Measurements from ENCODE around the gene ESRRB.

DNA sequence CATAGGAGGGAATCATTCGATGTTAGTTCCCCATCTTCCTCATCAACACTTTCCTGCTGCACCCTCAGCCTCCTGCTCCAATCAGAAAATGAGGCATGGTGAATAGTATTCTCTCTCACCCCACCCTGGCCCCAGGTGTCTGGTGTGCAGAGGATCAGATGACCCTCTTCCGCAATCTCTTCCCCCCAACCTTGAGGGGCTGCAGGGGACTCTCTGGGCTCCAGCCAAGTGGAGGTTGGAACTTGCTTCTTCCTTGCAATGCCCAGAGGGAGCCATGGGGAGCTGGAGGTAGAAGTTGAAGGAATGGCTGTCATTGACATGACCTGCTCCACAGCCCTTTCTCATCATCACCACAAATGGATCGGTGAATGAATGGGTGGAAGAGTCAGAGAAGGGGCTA lies 20.2 kb upstream of the ESRRB start:
- TF ChIP-seq, protein P1, sequence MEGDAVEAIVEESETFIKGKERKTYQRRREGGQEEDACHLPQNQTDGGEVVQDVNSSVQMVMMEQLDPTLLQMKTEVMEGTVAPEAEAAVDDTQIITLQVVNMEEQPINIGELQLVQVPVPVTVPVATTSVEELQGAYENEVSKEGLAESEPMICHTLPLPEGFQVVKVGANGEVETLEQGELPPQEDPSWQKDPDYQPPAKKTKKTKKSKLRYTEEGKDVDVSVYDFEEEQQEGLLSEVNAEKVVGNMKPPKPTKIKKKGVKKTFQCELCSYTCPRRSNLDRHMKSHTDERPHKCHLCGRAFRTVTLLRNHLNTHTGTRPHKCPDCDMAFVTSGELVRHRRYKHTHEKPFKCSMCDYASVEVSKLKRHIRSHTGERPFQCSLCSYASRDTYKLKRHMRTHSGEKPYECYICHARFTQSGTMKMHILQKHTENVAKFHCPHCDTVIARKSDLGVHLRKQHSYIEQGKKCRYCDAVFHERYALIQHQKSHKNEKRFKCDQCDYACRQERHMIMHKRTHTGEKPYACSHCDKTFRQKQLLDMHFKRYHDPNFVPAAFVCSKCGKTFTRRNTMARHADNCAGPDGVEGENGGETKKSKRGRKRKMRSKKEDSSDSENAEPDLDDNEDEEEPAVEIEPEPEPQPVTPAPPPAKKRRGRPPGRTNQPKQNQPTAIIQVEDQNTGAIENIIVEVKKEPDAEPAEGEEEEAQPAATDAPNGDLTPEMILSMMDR (IDR thresholded peaks at IDR 0.05; ENCODE audit: low read length): no peak
- no peak for TF ChIP-seq EZH2 (IDR thresholded peaks at IDR 0.05; ENCODE audit: borderline replicate concordance, low read length)

Measured in OCI-LY1 (cell line).